ENCODE measurements around the gene MADD.

DNA sequence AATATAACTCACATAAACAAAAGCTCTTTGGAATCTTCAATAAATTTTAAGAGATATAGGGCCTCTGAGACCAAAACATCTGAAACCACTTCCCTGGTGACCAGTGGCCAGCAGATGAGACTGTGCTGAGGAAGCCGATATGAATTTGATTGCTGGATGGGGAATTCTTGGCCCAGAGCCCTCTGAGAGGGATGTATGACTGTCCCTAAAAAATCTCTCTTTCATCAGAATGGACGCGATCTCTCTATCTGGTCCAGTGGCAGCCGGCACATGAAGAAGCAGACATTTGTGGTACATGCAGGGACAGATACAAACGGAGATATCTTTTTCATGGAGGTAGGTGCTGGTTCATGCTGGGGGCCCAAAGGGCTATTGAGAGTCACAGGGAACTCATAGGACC, 45.1 kb downstream of the MADD start:
- TF ChIP-seq, protein P1, sequence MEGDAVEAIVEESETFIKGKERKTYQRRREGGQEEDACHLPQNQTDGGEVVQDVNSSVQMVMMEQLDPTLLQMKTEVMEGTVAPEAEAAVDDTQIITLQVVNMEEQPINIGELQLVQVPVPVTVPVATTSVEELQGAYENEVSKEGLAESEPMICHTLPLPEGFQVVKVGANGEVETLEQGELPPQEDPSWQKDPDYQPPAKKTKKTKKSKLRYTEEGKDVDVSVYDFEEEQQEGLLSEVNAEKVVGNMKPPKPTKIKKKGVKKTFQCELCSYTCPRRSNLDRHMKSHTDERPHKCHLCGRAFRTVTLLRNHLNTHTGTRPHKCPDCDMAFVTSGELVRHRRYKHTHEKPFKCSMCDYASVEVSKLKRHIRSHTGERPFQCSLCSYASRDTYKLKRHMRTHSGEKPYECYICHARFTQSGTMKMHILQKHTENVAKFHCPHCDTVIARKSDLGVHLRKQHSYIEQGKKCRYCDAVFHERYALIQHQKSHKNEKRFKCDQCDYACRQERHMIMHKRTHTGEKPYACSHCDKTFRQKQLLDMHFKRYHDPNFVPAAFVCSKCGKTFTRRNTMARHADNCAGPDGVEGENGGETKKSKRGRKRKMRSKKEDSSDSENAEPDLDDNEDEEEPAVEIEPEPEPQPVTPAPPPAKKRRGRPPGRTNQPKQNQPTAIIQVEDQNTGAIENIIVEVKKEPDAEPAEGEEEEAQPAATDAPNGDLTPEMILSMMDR (IDR thresholded peaks at IDR 0.05), result no peak
- TF ChIP-seq POLR2A (IDR thresholded peaks at IDR 0.05), result no peak

All from heart left ventricle (tissue), 13 donors.